NCI-H2081 (cell line): ENCODE measurements around the gene SPIN2B.

ENCODE experiments used
- DNase-seq, 2 experiments: peaks; one replicate each; lab custom pipeline; 2025; lab: John Stamatoyannopoulos, UW

Gene SPIN2B

DNA sequence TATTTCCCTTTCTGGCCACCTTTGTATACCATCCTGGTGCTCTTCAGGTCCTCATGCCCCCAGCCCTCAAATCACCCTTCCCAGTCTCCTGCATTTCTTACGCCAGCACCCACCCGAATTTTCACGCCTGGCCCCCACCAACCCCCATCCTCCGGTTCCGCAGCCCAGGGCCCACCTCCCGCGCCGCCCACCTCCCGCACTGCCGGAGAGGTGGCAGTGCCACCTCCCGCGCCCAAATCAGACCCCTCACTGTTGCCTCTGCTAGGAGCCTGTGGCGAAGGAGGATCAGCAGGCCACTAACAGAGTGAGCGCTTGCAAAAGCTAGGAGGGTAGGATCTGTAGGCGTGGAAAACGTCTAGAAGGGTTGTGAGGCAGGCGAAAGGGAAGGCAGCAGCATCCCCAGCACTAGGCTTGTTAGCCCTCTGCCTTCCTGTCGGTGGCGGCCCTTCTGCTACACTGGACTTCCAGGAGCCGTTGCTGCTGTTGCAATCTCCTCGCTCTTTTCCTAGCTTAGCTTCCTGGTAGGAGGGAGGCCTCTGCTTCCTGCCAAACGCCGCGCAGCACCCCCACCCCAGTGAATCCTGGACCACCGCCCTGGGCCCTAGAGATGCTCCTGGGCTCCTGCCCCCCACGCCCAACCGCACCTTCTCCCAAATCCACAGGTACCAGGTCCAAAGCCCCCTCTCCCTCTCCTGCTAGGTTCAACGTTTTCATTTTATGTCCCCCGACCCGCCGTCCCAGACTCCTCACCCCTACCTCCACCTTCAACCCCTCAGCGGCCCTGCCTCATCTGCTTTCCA is 51.0 kb downstream of the SPIN2B start:
- DNase-seq: no peak
